H9 (cell line): ENCODE results near the gene CLEC16A. TPM values are rescaled to one million over a fixed set of nuclear protein-coding genes. Genes with fewer than 3 reads are reported as not detected.

ENCODE experiments used
- DNase-seq: peaks from one replicate; pipeline ENCODE4 v3.0.0-alpha.2; 2017
- H2AFZ ChIP-seq: one replicate; pipeline ENCODE4 v1.6.1; 2013; ENCODE audit warnings: mild to moderate bottlenecking, low read length, control low read depth, moderate library complexity
- H2AK5ac ChIP-seq: 2 replicates; pipeline ENCODE4 v1.6.1; 2013; ENCODE audit warnings: low read length, control low read depth, mixed read lengths; ENCODE audit not compliant: insufficient read length
- H2BK120ac ChIP-seq: one replicate; pipeline ENCODE4 v1.6.1; 2013; ENCODE audit warnings: low read depth, mild to moderate bottlenecking, low read length, control low read depth, inconsistent platforms; ENCODE audit not compliant: poor library complexity, severe bottlenecking
- H2BK12ac ChIP-seq: 2 replicates; pipeline ENCODE4 v1.6.1; 2013; ENCODE audit warnings: low read length, control low read depth, mixed read lengths, low read depth; ENCODE audit not compliant: insufficient read length
- H2BK15ac ChIP-seq: 2 replicates; pipeline ENCODE4 v1.6.1; 2013; ENCODE audit warnings: low read depth, low read length, control low read depth
- H2BK20ac ChIP-seq: one replicate; pipeline ENCODE4 v1.6.1; 2013; ENCODE audit warnings: low read depth, mild to moderate bottlenecking, low read length, control low read depth, inconsistent platforms; ENCODE audit not compliant: poor library complexity, severe bottlenecking
- H2BK5ac ChIP-seq: 2 replicates; pipeline ENCODE4 v1.6.1; 2013; ENCODE audit warnings: low read length, control low read depth, mixed read lengths; ENCODE audit not compliant: insufficient read length
- H3K14ac ChIP-seq: 2 replicates; pipeline ENCODE4 v1.6.1; 2013; ENCODE audit warnings: low read length, control low read depth; ENCODE audit not compliant: insufficient read depth
- H3K18ac ChIP-seq: 2 replicates; pipeline ENCODE4 v1.6.1; 2013; ENCODE audit warnings: low read depth, mild to moderate bottlenecking, mixed read lengths, low read length, control low read depth; ENCODE audit not compliant: insufficient read length
- H3K23ac ChIP-seq: 2 replicates; pipeline ENCODE4 v1.6.1; 2013; ENCODE audit warnings: low read length, control low read depth, mixed read lengths, low read depth; ENCODE audit not compliant: insufficient read length
- H3K23me2 ChIP-seq: 2 replicates; pipeline ENCODE4 v1.6.1; 2013; ENCODE audit warnings: low read depth, mild to moderate bottlenecking, mixed read lengths, low read length, control low read depth; ENCODE audit not compliant: insufficient read length, poor library complexity, severe bottlenecking
- H3K27ac ChIP-seq: 2 replicates; pipeline ENCODE4 v1.5.1; 2013; ENCODE audit warnings: low read length, control low read depth, mixed read lengths, low read depth; ENCODE audit not compliant: insufficient read length
- H3K27me3 ChIP-seq: 2 replicates; pipeline ENCODE4 v1.6.1; 2013; ENCODE audit warnings: low read length, control low read depth, inconsistent platforms; ENCODE audit not compliant: insufficient read depth
- H3K4ac ChIP-seq: 2 replicates; pipeline ENCODE4 v1.6.1; 2013; ENCODE audit warnings: low read depth, mild to moderate bottlenecking, control low read depth, inconsistent platforms, low read length, moderate library complexity
- H3K4me1 ChIP-seq: 2 replicates; pipeline ENCODE4 v1.6.1; 2013; ENCODE audit warnings: low read length, control low read depth, inconsistent platforms; ENCODE audit not compliant: insufficient read depth
- H3K4me2 ChIP-seq: 2 replicates; pipeline ENCODE4 v1.6.1; 2013; ENCODE audit warnings: low read length, control low read depth, mixed read lengths; ENCODE audit not compliant: insufficient read length, insufficient read depth
- H3K56ac ChIP-seq: 2 replicates; pipeline ENCODE4 v1.6.1; 2013; ENCODE audit warnings: low read depth, mild to moderate bottlenecking, mixed read lengths, low read length, control low read depth; ENCODE audit not compliant: insufficient read length
- H3K79me1 ChIP-seq: 2 replicates; pipeline ENCODE4 v1.6.1; 2013; ENCODE audit warnings: low read depth, mild to moderate bottlenecking, moderate library complexity, low read length, control low read depth, inconsistent platforms; ENCODE audit not compliant: insufficient read depth, poor library complexity, severe bottlenecking
- H3K79me2 ChIP-seq: 2 replicates; pipeline ENCODE4 v1.6.1; 2013; ENCODE audit warnings: low read length, control low read depth, inconsistent platforms; ENCODE audit not compliant: insufficient read depth
- H3K9ac ChIP-seq: 2 replicates; pipeline ENCODE4 v1.6.1; 2013; ENCODE audit warnings: low read length, control low read depth, mixed read lengths; ENCODE audit not compliant: insufficient read length; ENCODE audit errors: extremely low read depth
- H3K9me3 ChIP-seq: one replicate; pipeline ENCODE4 v1.6.1; 2013; ENCODE audit warnings: low read depth, low read length, inconsistent platforms; ENCODE audit not compliant: control insufficient read depth
- H3T11ph ChIP-seq: one replicate; pipeline ENCODE4 v1.6.1; 2013; ENCODE audit warnings: mild to moderate bottlenecking, low read length, control low read depth, inconsistent platforms
- H4K20me1 ChIP-seq: one replicate; pipeline ENCODE4 v1.6.1; 2013; ENCODE audit not compliant: control insufficient read depth, insufficient read length, insufficient read depth
- H4K5ac ChIP-seq: 2 replicates; pipeline ENCODE4 v1.6.1; 2013; ENCODE audit warnings: low read depth, mild to moderate bottlenecking, mixed read lengths, low read length, control low read depth; ENCODE audit not compliant: insufficient read length
- H4K8ac ChIP-seq: replicated peaks from 2 replicates; pipeline ENCODE4 v1.6.1; 2013; ENCODE audit warnings: low read length, control low read depth, mixed read lengths, low read depth; ENCODE audit not compliant: insufficient read length
- H4K91ac ChIP-seq: 2 replicates; pipeline ENCODE4 v1.6.1; 2013; ENCODE audit warnings: low read depth, mild to moderate bottlenecking, moderate library complexity, mixed read lengths, low read length, control low read depth; ENCODE audit not compliant: insufficient read length
- H3K27ac Mint-ChIP-seq, 3 experiments: 2 replicates in 2 of 3; 3 replicates in 1 of 3; pipeline ENCODE4 v1.8.0; 2020 to 2021; ENCODE audit warnings: mixed read lengths in 3 of 3, mild to moderate bottlenecking in 1 of 3, moderate library complexity in 1 of 3
- H3K27me3 Mint-ChIP-seq: 2 replicates; pipeline ENCODE4 v1.8.0; 2021; ENCODE audit warnings: low read depth, mild to moderate bottlenecking, moderate library complexity, mixed read lengths
- H3K36me3 Mint-ChIP-seq, 3 experiments: 2 replicates in 2 of 3; 3 replicates in 1 of 3; pipeline ENCODE4 v1.8.0; 2020 to 2021; ENCODE audit warnings: low read depth in 3 of 3, mixed read lengths in 3 of 3; ENCODE audit not compliant: insufficient read depth in 1 of 3
- H3K4me1 Mint-ChIP-seq, 2 experiments: 2 replicates each; pipeline ENCODE4 v1.8.0; 2020; ENCODE audit warnings: mixed read lengths in 2 of 2
- H3K4me3 Mint-ChIP-seq, 2 experiments: 2 replicates in 1 of 2; 3 replicates in 1 of 2; pipeline ENCODE4 v1.8.0; 2020 to 2021; ENCODE audit warnings: mild to moderate bottlenecking in 2 of 2, mixed read lengths in 2 of 2, moderate library complexity in 1 of 2
- H3K9me3 Mint-ChIP-seq, 2 experiments: 2 replicates in 1 of 2; 3 replicates in 1 of 2; pipeline ENCODE4 v1.8.0; 2020; ENCODE audit warnings: mild to moderate bottlenecking in 2 of 2, mixed read lengths in 2 of 2, moderate library complexity in 1 of 2
- WGBS: extraction: QIAGEN DNeasy Blood & Tissue Kit; methylation state at CpG from one replicate; pipeline ENCODE4 v1.1.7; 2013; ENCODE audit warnings: missing lambda C conversion rate, low lambda C conversion rate, mixed read lengths; ENCODE audit not compliant: insufficient read length; ENCODE audit errors: extremely low coverage; 5-methylcytosine and 5-hydroxymethylcytosine counted together
- total RNA-seq: library from RNA; stranded (reverse); gene quantifications from 2 replicates; pipeline ENCODE4 v1.2.1, GENCODE V29; 2021
- TF ChIP-seq, protein P1 (sequence below): fragments of 200-600 bp; sonication (generic); conservative IDR thresholded peaks from 3 replicates; pipeline ENCODE4 v1.8.0; 2021; ENCODE audit warnings: antibody characterized with exemption, mild to moderate bottlenecking

Gene CLEC16A
- total RNA-seq, 1 experiment from 2014 or later, result 15.2 TPM

DNA sequence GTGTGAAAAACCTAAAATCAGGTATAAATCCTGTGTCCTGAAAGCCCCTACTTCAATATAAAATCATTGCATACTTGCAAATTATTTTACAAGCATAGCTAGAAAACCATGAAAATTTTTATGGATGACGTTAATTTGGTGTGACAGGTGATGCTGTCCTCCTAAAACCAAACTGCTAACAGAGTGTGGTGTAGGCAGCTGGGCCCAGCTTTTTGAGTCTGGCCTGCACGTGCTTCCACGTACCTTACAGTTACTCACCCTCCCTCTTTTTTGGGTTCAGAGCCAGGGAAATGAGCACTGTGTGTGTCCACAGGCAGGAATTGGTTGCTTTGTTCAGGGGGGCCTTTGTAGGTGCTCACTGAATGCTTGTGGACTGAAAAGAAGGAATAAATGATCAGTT is 36.4 kb downstream of the CLEC16A start:
- Histone ChIP-seq H2BK120ac (no peak overlapping the region), H3K4ac (no peak overlapping the region), H3T11ph (no peak overlapping the region), H3K9me3 (no peaks in the 10 kb centered on the region), H3K27ac (no peak overlapping the region), H4K8ac (no peak overlapping the region), H4K5ac (no peak overlapping the region), H3K14ac (no peak overlapping the region), H3K23ac (no peak overlapping the region), H2BK20ac (no peak overlapping the region), H3K18ac (no peak overlapping the region), H3K23me2 (no peaks in the 10 kb centered on the region), H2AFZ (no peak overlapping the region), H3K4me2 (no peak overlapping the region), H4K91ac (no peak overlapping the region), H2BK15ac (no peak overlapping the region), H3K4me1 (no peaks in the 10 kb centered on the region), H3K79me2 (no peaks in the 10 kb centered on the region), H2BK12ac (no peak overlapping the region), H4K20me1 (no peaks in the 10 kb centered on the region), H3K56ac (no peak overlapping the region), H3K79me1 (no peaks in the 10 kb centered on the region), H2BK5ac (no peak overlapping the region), H3K27me3 (no peaks in the 10 kb centered on the region), H3K9ac (no peak overlapping the region), H2AK5ac (no peak overlapping the region)
- H3K27me3 Mint-ChIP-seq, result no peaks in the 10 kb centered on the region
- peaks cover 9 to 29% of the 10 kb centered on the region in 2 experiments for H3K4me1 Mint-ChIP-seq
- TF ChIP-seq, protein P1, sequence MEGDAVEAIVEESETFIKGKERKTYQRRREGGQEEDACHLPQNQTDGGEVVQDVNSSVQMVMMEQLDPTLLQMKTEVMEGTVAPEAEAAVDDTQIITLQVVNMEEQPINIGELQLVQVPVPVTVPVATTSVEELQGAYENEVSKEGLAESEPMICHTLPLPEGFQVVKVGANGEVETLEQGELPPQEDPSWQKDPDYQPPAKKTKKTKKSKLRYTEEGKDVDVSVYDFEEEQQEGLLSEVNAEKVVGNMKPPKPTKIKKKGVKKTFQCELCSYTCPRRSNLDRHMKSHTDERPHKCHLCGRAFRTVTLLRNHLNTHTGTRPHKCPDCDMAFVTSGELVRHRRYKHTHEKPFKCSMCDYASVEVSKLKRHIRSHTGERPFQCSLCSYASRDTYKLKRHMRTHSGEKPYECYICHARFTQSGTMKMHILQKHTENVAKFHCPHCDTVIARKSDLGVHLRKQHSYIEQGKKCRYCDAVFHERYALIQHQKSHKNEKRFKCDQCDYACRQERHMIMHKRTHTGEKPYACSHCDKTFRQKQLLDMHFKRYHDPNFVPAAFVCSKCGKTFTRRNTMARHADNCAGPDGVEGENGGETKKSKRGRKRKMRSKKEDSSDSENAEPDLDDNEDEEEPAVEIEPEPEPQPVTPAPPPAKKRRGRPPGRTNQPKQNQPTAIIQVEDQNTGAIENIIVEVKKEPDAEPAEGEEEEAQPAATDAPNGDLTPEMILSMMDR, result no peak
- no CpG with 5 or more reads among the region's 3 CpGs for WGBS
- H3K4me3 Mint-ChIP-seq, result no peak overlapping the region
- no peak overlapping the region for H3K27ac Mint-ChIP-seq
- no peaks in the 10 kb centered on the region for H3K9me3 Mint-ChIP-seq
- DNase-seq, result no peak
- peaks cover 0 to 12% (median 0%) of the 10 kb centered on the region in 3 experiments; a peak in 2 of 7 replicates for H3K36me3 Mint-ChIP-seq
